ENCODE data around the gene SEMA4B. TPM values are rescaled to one million over a fixed set of nuclear protein-coding genes. Genes with fewer than 3 reads are reported as not detected.

Gene SEMA4B
- total and polyA plus RNA-seq, 2 of the 8 experiments (the other 6 are each of a cell fraction or from before 2014, with no cell fraction given) = 42.7 to 43.0 TPM

DNA sequence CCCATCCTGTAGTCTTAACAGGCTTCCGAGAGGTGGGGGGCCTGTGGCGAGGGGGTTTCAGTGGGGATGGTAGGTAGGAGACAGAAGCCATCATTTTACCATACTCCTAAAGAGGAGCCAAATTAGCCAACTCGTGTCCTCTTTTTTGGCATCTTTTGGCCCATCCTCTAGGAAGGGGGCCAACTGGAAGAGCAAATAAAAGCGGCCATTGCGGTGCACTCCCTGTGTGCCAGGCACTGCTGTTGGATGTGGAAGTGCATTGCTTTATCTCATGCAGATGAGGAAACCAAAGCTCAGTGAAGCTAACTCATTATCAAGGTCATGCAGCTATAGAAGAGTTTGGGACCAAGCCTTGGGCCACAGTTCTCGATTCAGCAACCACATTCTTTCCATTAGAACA lies 6.1 kb downstream of the SEMA4B start:
- H3K23ac ChIP-seq (ENCODE audit: insufficient read length) = no peak overlapping the region
- ChIA-PET CTCF (ENCODE audit: partially characterized antibody) (interaction anchor here (9.4 to 12.6 kb wide), 2 partner anchors 10 to 64 kb away, joined by 44 to 182 read pairs; no protein-coding TSS in a partner anchor), POLR2A (ENCODE audit: partially characterized antibody) (no interaction called here)
- H4K91ac ChIP-seq (replicated peaks; ENCODE audit: insufficient read length, low read length) = no peak overlapping the region
- TF ChIP-seq, protein P1, sequence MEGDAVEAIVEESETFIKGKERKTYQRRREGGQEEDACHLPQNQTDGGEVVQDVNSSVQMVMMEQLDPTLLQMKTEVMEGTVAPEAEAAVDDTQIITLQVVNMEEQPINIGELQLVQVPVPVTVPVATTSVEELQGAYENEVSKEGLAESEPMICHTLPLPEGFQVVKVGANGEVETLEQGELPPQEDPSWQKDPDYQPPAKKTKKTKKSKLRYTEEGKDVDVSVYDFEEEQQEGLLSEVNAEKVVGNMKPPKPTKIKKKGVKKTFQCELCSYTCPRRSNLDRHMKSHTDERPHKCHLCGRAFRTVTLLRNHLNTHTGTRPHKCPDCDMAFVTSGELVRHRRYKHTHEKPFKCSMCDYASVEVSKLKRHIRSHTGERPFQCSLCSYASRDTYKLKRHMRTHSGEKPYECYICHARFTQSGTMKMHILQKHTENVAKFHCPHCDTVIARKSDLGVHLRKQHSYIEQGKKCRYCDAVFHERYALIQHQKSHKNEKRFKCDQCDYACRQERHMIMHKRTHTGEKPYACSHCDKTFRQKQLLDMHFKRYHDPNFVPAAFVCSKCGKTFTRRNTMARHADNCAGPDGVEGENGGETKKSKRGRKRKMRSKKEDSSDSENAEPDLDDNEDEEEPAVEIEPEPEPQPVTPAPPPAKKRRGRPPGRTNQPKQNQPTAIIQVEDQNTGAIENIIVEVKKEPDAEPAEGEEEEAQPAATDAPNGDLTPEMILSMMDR (IDR thresholded peaks at IDR 0.05; ENCODE audit: control extremely low read depth in 1 of 3, insufficient read depth in 1 of 3, low read depth in 1 of 3, low read length in 3 of 3) = no peak
- TF ChIP-seq KDM4A (IDR thresholded peaks at IDR 0.05; ENCODE audit: low read depth, low read length, severe bottlenecking) = no peak
- TF ChIP-seq GABPA (IDR thresholded peaks at IDR 0.05; ENCODE audit: borderline replicate concordance, insufficient read depth, low read length) = no peak
- TF ChIP-seq POLR2A (IDR thresholded peaks at IDR 0.05; ENCODE audit: control extremely low read depth in 1 of 2, low read depth in 2 of 2, low read length in 2 of 2) = no peak
- no peak for TF ChIP-seq JUN (IDR thresholded peaks at IDR 0.05; ENCODE audit: low read depth, low read length)
- no peak overlapping the region for H3K14ac ChIP-seq (ENCODE audit: insufficient read length)
- no peak overlapping the region for H3K9ac ChIP-seq (replicated peaks in 1 of 4; ENCODE audit: extremely low read depth in 1 of 4, low read depth in 3 of 4, low read length in 3 of 4)
- no peak overlapping the region for H3K4ac ChIP-seq (replicated peaks; ENCODE audit: insufficient read length, low read depth, low read length)
- H2AFZ ChIP-seq (ENCODE audit: low read length) = no peak overlapping the region
- H2BK20ac ChIP-seq (ENCODE audit: low read length) = no peak overlapping the region
- no peak overlapping the region for H2BK5ac ChIP-seq (ENCODE audit: low read depth, low read length)
- DNase-seq (ENCODE audit: low read depth in 1 of 2, low spot score in 2 of 2) = no peak
- WGBS, 2 experiments (ENCODE audit: extremely low coverage in 1 of 2, insufficient coverage in 1 of 2, insufficient read length in 1 of 2, insufficient replicate concordance in 2 of 2, low coverage in 1 of 2, low lambda C conversion rate in 2 of 2, missing lambda C conversion rate in 1 of 2) = 95% methylated on average over 6 of the region's 6 CpGs; no CpG with 5 or more reads in 1 of the 2 experiments
- H2BK120ac ChIP-seq (replicated peaks; ENCODE audit: low read depth, low read length) = no peak overlapping the region
- no peak overlapping the region for H3K4me2 ChIP-seq (ENCODE audit: insufficient read depth in 1 of 2, low read depth in 2 of 2, low read length in 2 of 2)
- H2BK12ac ChIP-seq (ENCODE audit: low read depth, low read length) = no peak overlapping the region
- no peak overlapping the region for H3K18ac ChIP-seq (ENCODE audit: extremely low read depth, low read length)
- H4K8ac ChIP-seq (ENCODE audit: extremely low read depth, insufficient read depth, low read length) = no peak overlapping the region
- H3K56ac ChIP-seq (replicated peaks; ENCODE audit: insufficient read length, low read depth, low read length) = no peak overlapping the region
- peaks cover 12 to 33% of the 10 kb centered on the region in 2 experiments for H4K20me1 ChIP-seq (replicated peaks in 1 of 2; ENCODE audit: control insufficient read depth in 1 of 2, insufficient read depth in 2 of 2, low read length in 2 of 2)
- no peak overlapping the region for H2AK5ac ChIP-seq (ENCODE audit: low read depth, low read length)
- no peak overlapping the region for H3K4me3 ChIP-seq (ENCODE audit: extremely low read depth in 1 of 4, insufficient read depth in 2 of 4, low read depth in 3 of 4, low read length in 4 of 4)
- peaks cover 9 to 62% of the 10 kb centered on the region in 2 experiments for H3K79me2 ChIP-seq (ENCODE audit: control insufficient read depth in 1 of 2, insufficient read depth in 2 of 2, low read length in 2 of 2)
- no peak overlapping the region for H2BK15ac ChIP-seq (ENCODE audit: low read length)
- H3K27ac ChIP-seq (ENCODE audit: low read depth, low read length) = no peak overlapping the region
- H3K36me3 ChIP-seq (ENCODE audit: control insufficient read depth in 2 of 4, insufficient read depth in 4 of 4, low read length in 3 of 4) = peaks cover 0 to 3% (median 2%) of the 10 kb centered on the region in 4 experiments; a peak in 4 of 8 replicates
- no peak for FAIRE-seq
- H4K5ac ChIP-seq (ENCODE audit: insufficient read length, low read depth, low read length) = no peak overlapping the region
- peaks cover 3% of the 10 kb centered on the region; the same call in 1 of the 2 replicates for H3K23me2 ChIP-seq (ENCODE audit: low read depth, low read length)
- H3K79me1 ChIP-seq (ENCODE audit: low read depth, low read length) = peaks cover 21% of the 10 kb centered on the region
- H3K9me3 ChIP-seq (ENCODE audit: insufficient read depth in 2 of 2, low read depth in 1 of 2, low read length in 1 of 2) = no peaks in the 10 kb centered on the region
- no peaks in the 10 kb centered on the region for H3K27me3 ChIP-seq (replicated peaks in 1 of 4; ENCODE audit: control insufficient read depth in 3 of 4, extremely low read depth in 1 of 4, insufficient read depth in 3 of 4, low read length in 3 of 4)
- H3K4me1 ChIP-seq (replicated peaks in 1 of 4; ENCODE audit: control insufficient read depth in 3 of 4, insufficient read depth in 4 of 4, low read length in 3 of 4) = peaks cover 0 to 14% (median 4%) of the 10 kb centered on the region in 4 experiments; a peak in 5 of 7 replicates
